HCT116 (cell line): ENCODE data around the gene HIGD1A. TPM values are rescaled to one million over a fixed set of nuclear protein-coding genes. Genes with fewer than 3 reads are reported as not detected.

Experiments used
- ATAC-seq: fragments of 200-7000 bp; cut with Tn5 transposase; 2 replicates; pipeline ENCODE4 v1.9.1; 2020; ENCODE audit warnings: mild to moderate bottlenecking, moderate library complexity
- BruUV-seq: library from RNA; stranded (reverse); fragments of 400-500 nt; replicated peaks from 2 replicates; lab custom pipeline; 2021; lab: Mats Ljungman, UMichigan
- CTCF ChIA-PET: fragments of 300-600 bp; sonication (Branson Sonifier 250); formaldehyde crosslinking; loops from one replicate; lab custom pipeline; 2021; ENCODE audit warnings: antibody characterized with exemption; lab: Charles Lee
- POLR2A ChIA-PET: fragments of 300-600, 350-600 bp; sonication (Branson Sonifier 250); formaldehyde crosslinking; loops from one replicate; lab custom pipeline; 2021; ENCODE audit warnings: antibody characterized with exemption; lab: Charles Lee
- RAD21 ChIA-PET, 2 experiments: fragments of 300-600 bp; sonication (Branson Sonifier 250); formaldehyde crosslinking; loops; one replicate each; lab custom pipeline; 2023; ENCODE audit warnings: low total read pairs in 2 of 2; ENCODE audit not compliant: uncharacterized antibody in 2 of 2, unreplicated experiment in 2 of 2, low non-redundant PET in 1 of 2; lab: Charles Lee
- DNase-seq: peaks from one replicate; pipeline ENCODE4 v3.0.0-alpha.2; 2010; ENCODE audit warnings: low read depth, low spot score
- H2AFZ ChIP-seq: fragments of 200-600 bp; shearing (Covaris generic), sonication (generic); 2 replicates; pipeline ENCODE4 v1.6.1; 2017; ENCODE audit warnings: low read depth, mixed run types, mixed read lengths, antibody characterized with exemption, low read length; ENCODE audit not compliant: poor library complexity, severe bottlenecking
- H3K27ac ChIP-seq: 2 replicates; pipeline ENCODE4 v1.5.1; 2012; ENCODE audit warnings: low read depth, low read length
- H3K27me3 ChIP-seq: fragments of 200-600 bp; sonication (generic); 2 replicates; pipeline ENCODE4 v1.6.1; 2016; ENCODE audit warnings: mixed run types, low read length, mixed read lengths; ENCODE audit not compliant: insufficient read depth
- H3K36me3 ChIP-seq, 2 experiments: fragments of 200-500 bp in 1 of 2; fragments of 200-600 bp in 1 of 2; sonication (Bioruptor generic) in 1 of 2; sonication (generic) in 1 of 2; 2 replicates each; pipeline versions ENCODE4 v1.5.1 to v1.6.1; 2014 to 2016; ENCODE audit warnings: low read length in 2 of 2, inconsistent platforms in 1 of 2, mixed read lengths in 1 of 2, mixed run types in 1 of 2; ENCODE audit not compliant: insufficient read depth in 2 of 2, control insufficient read depth in 1 of 2
- H3K4me1 ChIP-seq, 2 experiments: fragments of 200-600 bp in 1 of 2; sonication (generic) in 1 of 2; 2 replicates each; pipeline versions ENCODE4 v1.5.1 to v1.6.1; 2012 to 2017; ENCODE audit warnings: low read length in 2 of 2, inconsistent platforms in 1 of 2, mild to moderate bottlenecking in 1 of 2, mixed read lengths in 1 of 2, mixed run types in 1 of 2, moderate library complexity in 1 of 2; ENCODE audit not compliant: insufficient read depth in 2 of 2, control insufficient read depth in 1 of 2
- H3K4me2 ChIP-seq: fragments of 200-600 bp; sonication (generic); 2 replicates; pipeline ENCODE4 v1.6.1; 2017; ENCODE audit warnings: mixed run types, low read length, mixed read lengths
- H3K4me3 ChIP-seq, 2 experiments: fragments of 200-600 bp in 1 of 2; sonication (generic) in 1 of 2; replicated peaks in 1 of 2; 2 replicates each; pipeline ENCODE4 v1.5.1; 2011 to 2016; ENCODE audit warnings: low read length in 2 of 2, control low read depth in 1 of 2, low read depth in 1 of 2, mild to moderate bottlenecking in 1 of 2, mixed read lengths in 1 of 2, mixed run types in 1 of 2
- H3K79me2 ChIP-seq: fragments of 200-600 bp; sonication (generic); 2 replicates; pipeline ENCODE4 v1.6.1; 2017; ENCODE audit warnings: mild to moderate bottlenecking, mixed run types, low read length, moderate library complexity, mixed read lengths; ENCODE audit not compliant: insufficient read depth
- H3K9ac ChIP-seq: fragments of 200-600 bp; sonication (generic); 2 replicates; pipeline ENCODE4 v1.6.1; 2016; ENCODE audit warnings: low read length, mixed read lengths
- H3K9me2 ChIP-seq: fragments of 200-600 bp; sonication (generic), shearing (Covaris generic); 2 replicates; pipeline ENCODE4 v1.6.1; 2017; ENCODE audit warnings: mixed run types, mild to moderate bottlenecking, moderate library complexity; ENCODE audit not compliant: insufficient read depth
- H3K9me3 ChIP-seq, 2 experiments: fragments of 200-500 bp in 1 of 2; fragments of 200-600 bp in 1 of 2; sonication (Bioruptor generic) in 1 of 2; sonication (generic) in 1 of 2; 2 replicates each; pipeline ENCODE4 v1.6.1; 2014 to 2017; ENCODE audit warnings: low read length in 2 of 2, mixed read lengths in 2 of 2, inconsistent platforms in 1 of 2, low read depth in 1 of 2, mild to moderate bottlenecking in 1 of 2, mixed run types in 1 of 2, moderate library complexity in 1 of 2; ENCODE audit not compliant: control insufficient read depth in 1 of 2, insufficient read depth in 1 of 2
- H4K20me1 ChIP-seq: fragments of 200-600 bp; sonication (generic), shearing (Covaris generic); 2 replicates; pipeline ENCODE4 v1.6.1; 2017; ENCODE audit warnings: mixed run types, mild to moderate bottlenecking, moderate library complexity; ENCODE audit not compliant: insufficient read depth
- ATF3 ChIP-seq: IDR thresholded peaks from 2 replicates; pipeline ENCODE4 v1.6.1; 2012
- CTCF ChIP-seq, 3 experiments: fragments of 200-600 bp in 1 of 3; sonication (generic) in 1 of 3; IDR thresholded peaks in 2 of 3; conservative IDR thresholded peaks in 1 of 3; 2 replicates each; pipeline ENCODE4 v1.5.1; 2012 to 2017; ENCODE audit warnings: low read depth in 2 of 3, low read length in 2 of 3, antibody characterized with exemption in 1 of 3, borderline replicate concordance in 1 of 3, control low read depth in 1 of 3, mild to moderate bottlenecking in 1 of 3, mixed read lengths in 1 of 3, mixed run types in 1 of 3, moderate library complexity in 1 of 3; ENCODE audit not compliant: insufficient read depth in 1 of 3
- ELF1 ChIP-seq: IDR thresholded peaks from 2 replicates; pipeline ENCODE4 v1.6.1; 2012; ENCODE audit warnings: low read depth, borderline replicate concordance
- EZH2phosphoT487 ChIP-seq: fragments of 200-600 bp; IDR thresholded peaks from 2 replicates; pipeline ENCODE4 v1.6.1; 2018; ENCODE audit warnings: antibody characterized with exemption, borderline replicate concordance
- FOSL1 ChIP-seq: IDR thresholded peaks from 2 replicates; pipeline ENCODE4 v1.6.1; 2012; ENCODE audit warnings: low read depth
- JUND ChIP-seq: IDR thresholded peaks from 2 replicates; pipeline ENCODE4 v1.6.1; 2012
- POLR2A ChIP-seq: IDR thresholded peaks from 2 replicates; pipeline ENCODE4 v1.7.0; 2011; ENCODE audit warnings: borderline replicate concordance; ENCODE audit not compliant: insufficient read depth, insufficient read length; ENCODE audit errors: extremely low read depth
- POLR2AphosphoS5 ChIP-seq: IDR thresholded peaks from 2 replicates; pipeline ENCODE4 v1.6.1; 2011; ENCODE audit warnings: mild to moderate bottlenecking, low read depth, low read length, moderate library complexity
- RAD21 ChIP-seq: IDR thresholded peaks from 2 replicates; pipeline ENCODE4 v1.6.1; 2012; ENCODE audit warnings: low read depth, mild to moderate bottlenecking
- REST ChIP-seq: IDR thresholded peaks from 2 replicates; pipeline ENCODE4 v1.6.1; 2012; ENCODE audit warnings: low read depth
- SIN3A ChIP-seq: IDR thresholded peaks from 2 replicates; pipeline ENCODE4 v1.6.1; 2012; ENCODE audit warnings: low read depth
- SP1 ChIP-seq: IDR thresholded peaks from 2 replicates; pipeline ENCODE4 v1.6.1; 2012; ENCODE audit warnings: low read depth
- TCF7L2 ChIP-seq: IDR thresholded peaks from 2 replicates; pipeline ENCODE4 v1.7.0; 2011; ENCODE audit warnings: borderline replicate concordance, inconsistent platforms; ENCODE audit not compliant: insufficient read depth, insufficient read length; ENCODE audit errors: extremely low read depth
- YY1 ChIP-seq: IDR thresholded peaks from 2 replicates; pipeline ENCODE4 v1.6.1; 2011; ENCODE audit warnings: low read length, low read depth, moderate library complexity, mild to moderate bottlenecking; ENCODE audit not compliant: insufficient replicate concordance; ENCODE audit errors: extremely low read depth
- ZBTB33 ChIP-seq: IDR thresholded peaks from 2 replicates; pipeline ENCODE4 v1.6.1; 2011; ENCODE audit warnings: mild to moderate bottlenecking, low read length, moderate library complexity; ENCODE audit not compliant: insufficient replicate concordance; ENCODE audit errors: extremely low read depth
- ZFX ChIP-seq: fragments of 450-650 bp; IDR thresholded peaks from 2 replicates; pipeline ENCODE4 v1.6.1; 2017
- ZNF274 ChIP-seq: fragments of 200-500 bp; sonication (Bioruptor generic); IDR thresholded peaks from 2 replicates; pipeline ENCODE4 v1.6.1; 2014; ENCODE audit warnings: mild to moderate bottlenecking, low read depth, low read length, inconsistent platforms
- intact Hi-C: fragments of 100-400 bp; cut with micrococcal nuclease; formaldehyde crosslinking; loops from 2 replicates; pipeline ENCODE4 v1.10.0; 2022
- total RNA-seq: library from RNA; stranded (reverse); gene quantifications from one replicate; pipeline ENCODE4 v1.2.1, GENCODE V29; 2021; ENCODE audit not compliant: unreplicated experiment

The HIGD1A gene
- total RNA-seq, 1 experiment from 2014 or later = 71.2 TPM

- BruUV-seq = no TSS peak
- no peak for ATAC-seq
- RAD21 ChIA-PET = no interaction called here
These were observed 16.4 kb upstream of the HIGD1A start for GRCh38 chr3:42820746-42821051.

More at GRCh38 chr3:42820746-42821051, 16.4 kb upstream of the HIGD1A start:
- H3K36me3 ChIP-seq = no peaks in the 10 kb centered on the region
- ChIA-PET CTCF (interaction anchor here (3.2 kb wide), 1 partner anchor 10 kb away, joined by 20 read pairs; no protein-coding TSS in a partner anchor), POLR2A (interaction anchor here (0.6 to 1.0 kb wide), 4 partner anchors 8 to 16 kb away, joined by 3 read pairs; partner anchors contain the start of gene HIGD1A)
- TF ChIP-seq SIN3A (no peak), ATF3 (no peak), ELF1 (no peak), CTCF (IDR thresholded peaks at IDR 0.05 in 2 of 3, conservative IDR thresholded peaks at IDR 0.05 in 1 of 3; ENCODE audit: borderline replicate concordance in 1 of 3, insufficient read depth in 1 of 3, low read depth in 2 of 3, low read length in 2 of 3) (no peak), ZBTB33 (no peak), TCF7L2 (no peak), EZH2phosphoT487 (no peak), REST (no peak), JUND (no peak), ZNF274 (no peak), SP1 (no peak), POLR2AphosphoS5 (no peak), RAD21 (no peak), POLR2A (no peak), ZFX (no peak), YY1 (no peak), FOSL1 (no peak)
- no peaks in the 10 kb centered on the region for H3K27me3 ChIP-seq
- H3K4me3 ChIP-seq = no peak overlapping the region
- no peaks in the 10 kb centered on the region for H4K20me1 ChIP-seq
- H3K9ac ChIP-seq = no peak overlapping the region
- H3K4me1 ChIP-seq = peaks cover 2 to 15% of the 10 kb centered on the region in 2 experiments; a peak in 2 of 4 replicates
- H2AFZ ChIP-seq = no peak overlapping the region
- DNase-seq = no peak
- no peaks in the 10 kb centered on the region for H3K9me3 ChIP-seq
- intact Hi-C loops = loop anchor here (10.0 kb wide), 1 partner anchor 276 kb away; no protein-coding TSS in a partner anchor
- no peak overlapping the region for H3K4me2 ChIP-seq
- H3K79me2 ChIP-seq = no peaks in the 10 kb centered on the region
- no peaks in the 10 kb centered on the region for H3K9me2 ChIP-seq
- no peak overlapping the region for H3K27ac ChIP-seq
